Measurements from ENCODE around the gene BRI3. TPM values are rescaled to one million over a fixed set of nuclear protein-coding genes. Genes with fewer than 3 reads are reported as not detected.

Gene BRI3
- 10 to 100 TPM; 55.6 to 61.1 TPM for total RNA-seq

DNA sequence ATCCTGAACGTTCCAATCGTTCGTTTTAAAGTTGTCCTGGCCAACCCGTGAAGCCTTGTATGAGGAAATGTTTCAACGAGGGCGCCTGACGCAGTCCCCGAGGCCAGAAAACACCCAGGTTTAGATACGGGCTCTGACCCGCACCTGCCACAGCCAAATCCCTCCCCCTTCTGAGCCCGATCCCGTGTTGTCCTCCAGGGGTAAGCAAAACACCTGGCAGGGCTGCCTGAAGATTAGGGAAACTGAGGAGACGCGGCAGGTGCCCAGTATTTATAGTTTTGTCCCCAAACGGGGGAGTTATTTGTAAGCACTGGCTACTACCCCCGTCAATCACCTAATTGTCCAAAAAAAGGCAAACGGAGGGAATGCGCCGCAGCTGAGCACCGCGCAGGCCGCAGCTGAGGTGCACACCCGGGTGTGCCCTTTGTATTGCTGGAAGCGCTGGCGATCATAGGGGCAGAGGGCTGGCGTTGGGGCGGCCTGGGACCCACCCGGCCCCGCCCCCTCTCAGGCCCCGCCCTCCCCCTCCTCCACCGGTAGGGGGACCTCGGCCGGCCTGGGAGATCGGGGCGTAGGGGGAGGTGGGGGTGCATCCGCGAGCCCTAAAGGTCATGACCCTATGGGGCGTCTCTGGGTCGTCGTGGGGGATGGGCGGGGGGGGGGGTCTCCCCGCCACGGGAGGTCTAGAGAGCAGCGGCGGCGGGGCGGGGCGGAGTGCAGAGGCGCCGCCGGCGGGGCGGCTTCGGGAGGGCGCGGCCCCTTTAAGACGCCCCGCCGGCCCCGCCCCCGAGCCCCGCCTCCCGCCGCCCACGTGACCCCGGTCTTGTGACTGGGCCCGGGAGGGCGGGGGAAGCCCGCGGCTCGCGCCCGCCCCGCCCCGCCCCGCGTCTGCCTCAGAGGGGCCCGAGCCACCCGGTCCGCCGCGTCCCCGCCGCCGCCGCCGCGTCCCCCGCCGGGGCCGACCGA is at the start of gene BRI3:
Gene BRI3 (plus strand): TSS at position 896 of the 966 bp plus-strand sequence. CDS start 110 bp downstream, outside the sequence.
- Histone ChIP-seq H3K4me1 (peaks cover 0 to 42% of the 10 kb centered on the region in 2 donors), H3K9me3 (no peaks in the 10 kb centered on the region), H3K4me3 (peak within 1 kb of the TSS; percentile 90 to 99), H3K27me3 (no peaks in the 10 kb centered on the region), H3K27ac (peak within 1 kb of the TSS; percentile 98 to 99), H3K36me3 (no peaks in the 10 kb centered on the region)
- peak; percentile 91 for DNase-seq (ENCODE audit: low spot score)
- no peak for TF ChIP-seq CTCF (IDR thresholded peaks at IDR 0.05)

DNA sequence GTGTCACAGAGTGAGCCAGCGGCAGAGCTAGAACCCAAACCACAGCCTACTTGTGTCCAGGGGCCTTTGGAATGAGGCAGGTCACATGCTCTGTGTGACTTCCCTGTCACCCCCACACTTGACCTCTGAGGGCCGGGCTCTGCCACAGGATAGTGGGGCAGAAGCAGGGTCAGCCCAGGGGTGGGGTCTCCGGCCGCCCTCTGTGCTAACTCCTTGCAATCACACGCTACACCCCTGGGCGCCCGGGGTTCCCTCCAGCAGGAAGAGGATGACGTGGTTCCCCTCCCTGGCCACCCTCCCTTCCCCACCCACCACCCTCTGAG is 49.3 kb upstream of the BRI3 start:
- no peak for DNase-seq (ENCODE audit: low spot score)
- no peak for TF ChIP-seq CTCF (IDR thresholded peaks at IDR 0.05)

DNA sequence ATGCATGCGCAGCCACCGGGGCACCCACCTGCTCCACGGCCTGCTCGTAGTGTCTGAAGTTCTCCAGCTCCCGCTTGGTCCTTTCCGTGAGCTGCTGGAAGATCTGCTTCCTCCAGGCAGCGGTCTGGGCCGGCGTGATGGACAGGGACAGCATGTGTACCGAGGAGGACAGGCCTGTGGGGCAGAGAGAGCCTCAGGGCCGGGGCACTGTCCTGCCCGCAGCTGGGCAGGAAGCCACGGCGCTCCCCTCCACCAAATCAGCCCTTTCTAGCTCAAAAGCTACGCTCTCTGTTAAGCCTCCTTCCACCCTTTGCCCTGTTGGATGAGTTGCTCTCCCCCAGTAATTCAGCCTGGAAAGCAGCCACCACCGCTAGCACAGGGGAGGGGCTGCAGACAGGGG is 48.7 kb upstream of the BRI3 start:
- no peak for TF ChIP-seq CTCF (IDR thresholded peaks at IDR 0.05)
- H3K4me3 ChIP-seq, result no peak overlapping the region
- H3K27ac ChIP-seq, result no peak overlapping the region
- H3K4me1 ChIP-seq, result no peaks in the 10 kb centered on the region
- peaks cover 11% of the 10 kb centered on the region for H3K36me3 ChIP-seq
- H3K9me3 ChIP-seq, result no peaks in the 10 kb centered on the region
- DNase-seq (ENCODE audit: low spot score), result no peak
- H3K27me3 ChIP-seq, result no peaks in the 10 kb centered on the region

More for the DNA sequence above, 49.3 kb upstream of the BRI3 start:
- no peak overlapping the region for H3K4me3 ChIP-seq
- H3K27ac ChIP-seq, result no peak overlapping the region
- no peaks in the 10 kb centered on the region for H3K4me1 ChIP-seq
- peaks cover 11% of the 10 kb centered on the region for H3K36me3 ChIP-seq
- no peaks in the 10 kb centered on the region for H3K9me3 ChIP-seq
- H3K27me3 ChIP-seq, result no peaks in the 10 kb centered on the region

GRCh38 chr7:98233219-98234070 is 48.0 kb upstream of the BRI3 start:
- no peak for DNase-seq (ENCODE audit: low spot score)
- H3K27me3 ChIP-seq, result no peaks in the 10 kb centered on the region
- H3K4me1 ChIP-seq, result no peaks in the 10 kb centered on the region
- no peak overlapping the region for H3K4me3 ChIP-seq
- no peak overlapping the region for H3K27ac ChIP-seq
- TF ChIP-seq CTCF (IDR thresholded peaks at IDR 0.05), result no peak
- H3K36me3 ChIP-seq, result peaks cover 15% of the 10 kb centered on the region
- H3K9me3 ChIP-seq, result no peaks in the 10 kb centered on the region

GRCh38 chr7:98234429-98235147 is 46.9 kb upstream of the BRI3 start:
- H3K36me3 ChIP-seq, result peaks cover 26% of the 10 kb centered on the region
- DNase-seq (ENCODE audit: low spot score), result no peak

More at GRCh38 chr7:98234429-98235147, 46.9 kb upstream of the BRI3 start:
- no peak for TF ChIP-seq CTCF (IDR thresholded peaks at IDR 0.05)
- Histone ChIP-seq H3K9me3 (no peaks in the 10 kb centered on the region), H3K27ac (no peak overlapping the region), H3K4me3 (no peak overlapping the region), H3K27me3 (no peaks in the 10 kb centered on the region), H3K4me1 (no peaks in the 10 kb centered on the region)
